ENCODE measurements around the gene HNRNPH2.

The HNRNPH2 gene

GRCh38 chrX:101390664-101391525 lies 17.1 kb upstream of the HNRNPH2 start, which contains the start of gene RPL36A:
Gene RPL36A, plus strand, starts transcription at chrX:101391011. Its CDS starts 33 bp downstream, at chrX:101391044.
- Histone ChIP-seq H3K9ac (ENCODE audit: low read length) (peak within 1 kb of the TSS; percentile 93), H3K27ac (ENCODE audit: low read depth, low read length) (peak within 1 kb of the TSS; percentile 85), H3K9me3 (ENCODE audit: insufficient read depth, low read length) (no peaks in the 10 kb centered on the region), H3K9me2 (replicated peaks; ENCODE audit: insufficient read depth, low read length) (no peaks in the 10 kb centered on the region), H3K36me3 (ENCODE audit: low read length) (peaks cover 16% of the 10 kb centered on the region), H2AFZ (ENCODE audit: low read depth, low read length, severe bottlenecking) (peak within 1 kb of the TSS; percentile 63), H3K27me3 (ENCODE audit: low read length) (no peaks in the 10 kb centered on the region), H3K4me2 (ENCODE audit: low read depth, low read length, poor library complexity, severe bottlenecking) (peak within 1 kb of the TSS; percentile 92), H3K79me2 (ENCODE audit: insufficient read depth, low read length) (peaks cover 21% of the 10 kb centered on the region), H3F3A (ENCODE audit: insufficient read depth) (peaks cover 48% of the 10 kb centered on the region), H4K20me1 (ENCODE audit: low read depth, low read length) (no peaks in the 10 kb centered on the region), H3K4me3 (ENCODE audit: insufficient read depth, low read length, poor library complexity, severe bottlenecking) (peak within 1 kb of the TSS; percentile 64)
- TF ChIP-seq CTCF (IDR thresholded peaks at IDR 0.05; ENCODE audit: insufficient read depth, low read length, poor library complexity, severe bottlenecking) (peak; percentile 47), EZH2phosphoT487 (conservative IDR thresholded peaks at IDR 0.05; ENCODE audit: low read length) (no peak)

- Histone ChIP-seq H3K36me3 (ENCODE audit: low read length) (peaks cover 16% of the 10 kb centered on the region), H3K9me2 (replicated peaks; ENCODE audit: insufficient read depth, low read length) (no peaks in the 10 kb centered on the region), H3K9ac (ENCODE audit: low read length) (peak overlapping the region; percentile 93), H3K27me3 (ENCODE audit: low read length) (no peaks in the 10 kb centered on the region), H3K27ac (ENCODE audit: low read depth, low read length) (peak overlapping the region; percentile 85), H3K79me2 (ENCODE audit: insufficient read depth, low read length) (peaks cover 21% of the 10 kb centered on the region), H3F3A (ENCODE audit: insufficient read depth) (peaks cover 51% of the 10 kb centered on the region), H4K20me1 (ENCODE audit: low read depth, low read length) (no peaks in the 10 kb centered on the region), H3K9me3 (ENCODE audit: insufficient read depth, low read length) (no peaks in the 10 kb centered on the region), H2AFZ (ENCODE audit: low read depth, low read length, severe bottlenecking) (no peak overlapping the region), H3K4me2 (ENCODE audit: low read depth, low read length, poor library complexity, severe bottlenecking) (peak overlapping the region; percentile 92), H3K4me3 (ENCODE audit: insufficient read depth, low read length, poor library complexity, severe bottlenecking) (peak overlapping the region; percentile 64)
- no peak for TF ChIP-seq EZH2phosphoT487 (conservative IDR thresholded peaks at IDR 0.05; ENCODE audit: low read length)
- no peak for TF ChIP-seq CTCF (IDR thresholded peaks at IDR 0.05; ENCODE audit: insufficient read depth, low read length, poor library complexity, severe bottlenecking)
These were observed 16.2 kb upstream of the HNRNPH2 start for GRCh38 chrX:101391831-101392230.

- Histone ChIP-seq H3K36me3 (ENCODE audit: low read length) (peaks cover 16% of the 10 kb centered on the region), H2AFZ (ENCODE audit: low read depth, low read length, severe bottlenecking) (no peak overlapping the region), H3K27ac (ENCODE audit: low read depth, low read length) (peak overlapping the region; percentile 44; the same call in 1 of the 2 replicates), H3K4me3 (ENCODE audit: insufficient read depth, low read length, poor library complexity, severe bottlenecking) (no peak overlapping the region), H3K79me2 (ENCODE audit: insufficient read depth, low read length) (peaks cover 21% of the 10 kb centered on the region), H3F3A (ENCODE audit: insufficient read depth) (peaks cover 66% of the 10 kb centered on the region), H3K9me2 (replicated peaks; ENCODE audit: insufficient read depth, low read length) (no peaks in the 10 kb centered on the region), H3K4me2 (ENCODE audit: low read depth, low read length, poor library complexity, severe bottlenecking) (peak overlapping the region; percentile 92), H3K9ac (ENCODE audit: low read length) (no peak overlapping the region), H4K20me1 (ENCODE audit: low read depth, low read length) (no peaks in the 10 kb centered on the region), H3K9me3 (ENCODE audit: insufficient read depth, low read length) (no peaks in the 10 kb centered on the region), H3K27me3 (ENCODE audit: low read length) (no peaks in the 10 kb centered on the region)
- TF ChIP-seq EZH2phosphoT487 (conservative IDR thresholded peaks at IDR 0.05; ENCODE audit: low read length) (no peak), CTCF (IDR thresholded peaks at IDR 0.05; ENCODE audit: insufficient read depth, low read length, poor library complexity, severe bottlenecking) (no peak)
These were observed 14.3 kb upstream of the HNRNPH2 start for GRCh38 chrX:101393530-101394305.
